Adipocyte (in vitro differentiated cells): ENCODE results near the gene TP73.
"Not testable (repeated sequence)": the region's sequence is repeated elsewhere in the genome, so short reads cannot be mapped to it uniquely, and the experiment has no call there.

Experiments used
- DNase-seq: peaks from one replicate; pipeline ENCODE4 v3.0.0-alpha.2; 2015; ENCODE audit warnings: low read depth
- H3K27me3 ChIP-seq: replicated peaks from 2 replicates; pipeline ENCODE4 v1.7.0; 2013; ENCODE audit warnings: mild to moderate bottlenecking, low read length, moderate library complexity; ENCODE audit not compliant: control insufficient read depth, insufficient read depth
- H3K36me3 ChIP-seq: 2 replicates; pipeline ENCODE4 v1.7.0; 2013; ENCODE audit warnings: low read length, mild to moderate bottlenecking, moderate library complexity; ENCODE audit not compliant: control insufficient read depth, insufficient read depth, severe bottlenecking
- H3K4me1 ChIP-seq: 2 replicates; pipeline ENCODE4 v1.7.0; 2013; ENCODE audit warnings: mild to moderate bottlenecking, low read length, moderate library complexity; ENCODE audit not compliant: control insufficient read depth, insufficient read depth
- H3K4me3 ChIP-seq: 2 replicates; pipeline ENCODE4 v1.7.0; 2013; ENCODE audit warnings: mild to moderate bottlenecking, low read length, moderate library complexity
- H3K9ac ChIP-seq: 2 replicates; pipeline ENCODE4 v1.7.0; 2013; ENCODE audit warnings: mild to moderate bottlenecking, low read length, moderate library complexity
- H3K9me3 ChIP-seq: 2 replicates; pipeline ENCODE4 v1.7.0; 2013; ENCODE audit warnings: mild to moderate bottlenecking, low read length, moderate library complexity; ENCODE audit not compliant: control insufficient read depth

Gene TP73

DNA sequence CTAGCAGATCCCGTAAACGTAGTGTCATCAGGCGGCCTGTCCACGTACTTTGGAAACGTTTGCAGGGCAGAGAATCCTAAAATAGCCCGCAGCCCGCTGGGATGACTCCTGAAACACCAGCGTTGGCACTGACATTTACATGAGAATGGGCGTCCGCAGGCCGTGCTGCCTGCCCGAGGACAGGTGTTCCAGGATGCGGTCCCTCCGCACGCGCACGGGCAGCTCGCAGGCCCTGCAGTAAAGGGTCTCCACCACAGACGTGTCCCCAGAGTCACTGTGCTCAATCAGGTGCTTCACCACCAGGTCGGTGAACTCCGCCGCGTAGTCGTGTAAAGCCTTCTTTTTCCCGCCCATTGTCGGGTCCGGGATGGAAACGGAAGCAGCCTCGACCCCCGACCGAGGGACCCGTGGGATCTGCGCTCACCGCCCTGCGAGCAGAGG is 94.1 kb downstream of the TP73 start:
- no peak for DNase-seq
- H3K27me3 ChIP-seq: peaks cover 16% of the 10 kb centered on the region
- peaks cover 15% of the 10 kb centered on the region for H3K36me3 ChIP-seq
- H3K4me3 ChIP-seq: peak overlapping the region; percentile 86
- H3K4me1 ChIP-seq: peaks cover 16% of the 10 kb centered on the region
- peak overlapping the region; percentile 83 for H3K9ac ChIP-seq
- H3K9me3 ChIP-seq: no peaks in the 10 kb centered on the region

DNA sequence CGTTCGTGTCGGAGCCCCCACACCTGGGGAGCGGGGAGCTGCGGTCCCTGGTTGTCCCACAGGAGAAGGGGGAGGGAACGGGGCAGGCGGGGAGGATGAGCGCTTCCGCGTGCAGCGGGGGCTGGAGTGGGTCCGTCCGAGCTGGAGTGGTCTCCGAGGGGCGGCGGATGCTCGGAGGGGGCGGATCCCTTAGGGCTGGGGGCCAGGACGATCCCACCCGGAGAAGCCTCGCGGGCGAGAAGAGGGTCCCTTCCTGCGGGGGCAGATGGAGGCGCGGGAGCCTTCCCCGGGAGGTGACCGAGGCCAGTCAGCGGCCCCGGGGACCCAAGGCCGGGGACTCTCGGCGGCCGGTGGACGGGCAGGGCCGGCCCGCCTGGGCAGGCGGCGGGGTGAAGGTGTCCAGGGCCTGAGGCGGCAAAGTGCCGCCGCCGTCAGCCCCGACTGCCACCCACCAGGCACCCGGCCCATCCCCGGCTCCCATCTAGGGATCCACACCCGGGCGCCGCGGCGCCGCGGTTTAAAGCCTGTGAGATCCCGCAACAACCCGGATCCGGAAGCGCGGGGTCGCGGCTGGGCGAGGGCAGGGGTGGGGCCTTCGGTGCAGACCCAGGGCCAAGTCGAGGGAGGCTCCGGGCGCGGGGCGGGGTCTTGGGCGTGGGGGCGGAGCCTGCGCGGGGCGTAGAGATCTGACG is 94.7 kb downstream of the TP73 start:
- DNase-seq: peak; percentile 86
- peaks cover 16% of the 10 kb centered on the region for H3K4me1 ChIP-seq
- H3K27me3 ChIP-seq: peaks cover 18% of the 10 kb centered on the region
- no peaks in the 10 kb centered on the region for H3K9me3 ChIP-seq
- peak overlapping the region; percentile 86 for H3K4me3 ChIP-seq
- peaks cover 10% of the 10 kb centered on the region for H3K36me3 ChIP-seq
- H3K9ac ChIP-seq: peak overlapping the region; percentile 83

GRCh38 chr1:3747522-3747848 is 95.2 kb downstream of the TP73 start:
- H3K36me3 ChIP-seq: peaks cover 5% of the 10 kb centered on the region
- H3K9ac ChIP-seq: peak overlapping the region; percentile 83
- H3K4me3 ChIP-seq: peak overlapping the region; percentile 86
- no peaks in the 10 kb centered on the region for H3K9me3 ChIP-seq
- peaks cover 23% of the 10 kb centered on the region for H3K27me3 ChIP-seq
- peaks cover 16% of the 10 kb centered on the region for H3K4me1 ChIP-seq
- no peak for DNase-seq

DNA sequence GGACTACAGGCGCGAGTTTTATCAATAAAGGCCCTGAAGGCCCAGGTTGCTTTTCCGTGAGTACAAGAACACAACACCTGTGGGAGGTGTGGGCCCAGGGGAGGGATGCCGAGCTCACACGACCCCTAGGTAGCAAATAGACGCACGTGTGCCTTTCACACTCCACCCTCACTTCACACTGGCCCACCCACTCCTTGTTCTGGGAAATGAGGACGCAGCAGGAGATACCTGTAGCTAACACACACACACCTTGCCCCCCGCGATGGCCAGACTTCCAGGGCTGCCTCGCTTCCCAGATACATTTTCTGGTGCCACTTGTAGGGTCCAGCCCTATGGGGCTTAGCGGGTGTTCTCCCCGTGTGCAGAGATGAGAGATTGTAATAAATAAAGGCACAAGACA is 95.6 kb downstream of the TP73 start:
- Histone ChIP-seq H3K27me3 (peaks cover 27% of the 10 kb centered on the region), H3K36me3 (peaks cover under 1% of the 10 kb centered on the region), H3K9me3 (no peaks in the 10 kb centered on the region), H3K4me1 (peaks cover 15% of the 10 kb centered on the region), H3K9ac (peak overlapping the region; percentile 83), H3K4me3 (peak overlapping the region; percentile 86)
- DNase-seq: no peak

GRCh38 chr1:3748316-3748900 is 96.1 kb downstream of the TP73 start:
- H3K9me3 ChIP-seq, H3K4me3 ChIP-seq, H3K36me3 ChIP-seq, DNase-seq, H3K9ac ChIP-seq: not testable (repeated sequence)
- H3K4me1 ChIP-seq: peaks cover 13% of the 10 kb centered on the region
- peaks cover 29% of the 10 kb centered on the region for H3K27me3 ChIP-seq

DNA sequence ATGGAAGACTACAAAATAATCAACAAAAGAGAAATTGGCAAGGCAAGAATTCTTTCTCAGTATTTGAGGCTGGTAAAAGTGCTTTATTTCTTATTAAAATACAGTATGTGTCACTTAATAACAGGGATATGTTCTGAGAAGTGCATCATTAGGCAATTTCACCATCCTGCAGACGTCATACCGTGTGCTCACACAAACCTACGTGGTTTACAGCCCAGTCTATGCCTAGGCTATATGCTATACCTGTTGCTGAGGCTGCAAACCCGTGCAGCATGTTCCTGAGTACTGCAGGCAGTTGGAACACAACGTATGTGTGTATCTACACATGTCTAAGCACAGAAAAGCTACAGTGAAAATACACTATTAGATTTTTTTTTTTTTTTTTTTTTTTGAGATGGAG is 97.2 kb downstream of the TP73 start:
- Histone ChIP-seq H3K36me3 (no peaks in the 10 kb centered on the region), H3K4me3 (no peak overlapping the region), H3K4me1 (peaks cover 13% of the 10 kb centered on the region), H3K9me3 (no peaks in the 10 kb centered on the region), H3K9ac (no peak overlapping the region), H3K27me3 (peaks cover 34% of the 10 kb centered on the region)
- no peak for DNase-seq

- Histone ChIP-seq H3K9me3 (no peaks in the 10 kb centered on the region), H3K4me3 (no peak overlapping the region), H3K4me1 (peaks cover 10% of the 10 kb centered on the region), H3K36me3 (no peaks in the 10 kb centered on the region), H3K27me3 (peaks cover 43% of the 10 kb centered on the region), H3K9ac (no peak overlapping the region)
- no peak for DNase-seq
Measured at GRCh38 chr1:3750741-3751140, 98.4 kb downstream of the TP73 start.

- H3K36me3 ChIP-seq: no peaks in the 10 kb centered on the region
- DNase-seq: no peak
- no peak within 1 kb of the TSS for H3K9ac ChIP-seq
- H3K9me3 ChIP-seq: no peaks in the 10 kb centered on the region
- peaks cover 55% of the 10 kb centered on the region for H3K27me3 ChIP-seq
- no peak within 1 kb of the TSS for H3K4me3 ChIP-seq
- peaks cover 3% of the 10 kb centered on the region for H3K4me1 ChIP-seq
Measured at GRCh38 chr1:3752400-3752945, 100.2 kb downstream of the TP73 start, which contains the start of gene CCDC27. Gene CCDC27, plus strand, starts transcription at chr1:3752450. Its CDS starts 32 bp downstream, at chr1:3752482.

- H3K9me3 ChIP-seq: no peaks in the 10 kb centered on the region
- no peaks in the 10 kb centered on the region for H3K36me3 ChIP-seq
- H3K9ac ChIP-seq: no peak overlapping the region
- H3K4me1 ChIP-seq: no peaks in the 10 kb centered on the region
- no peak overlapping the region for H3K4me3 ChIP-seq
- no peak for DNase-seq
- H3K27me3 ChIP-seq: peaks cover 55% of the 10 kb centered on the region
Measured at GRCh38 chr1:3753656-3754454, 101.5 kb downstream of the TP73 start.

DNA sequence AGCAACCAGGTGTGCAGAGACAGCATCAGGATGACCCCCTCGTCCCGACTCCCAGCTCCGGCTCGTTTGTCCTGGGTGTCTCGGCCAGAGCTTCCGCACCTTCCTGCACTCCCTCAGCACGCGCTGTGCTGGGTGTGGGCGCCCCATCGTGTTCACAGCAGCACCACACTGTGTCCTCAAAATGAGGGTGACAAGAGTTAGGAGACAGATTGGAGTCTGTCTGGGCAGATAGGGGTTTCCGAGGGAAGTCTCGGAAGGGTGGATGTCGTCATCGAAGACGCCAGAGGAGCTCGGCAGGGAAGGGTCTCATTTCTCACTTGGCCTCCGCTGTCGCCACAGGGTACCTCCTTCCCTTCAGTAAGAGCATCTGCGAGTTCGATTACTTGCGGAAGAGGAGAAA is 104.1 kb downstream of the TP73 start:
- Histone ChIP-seq H3K9me3 (peaks cover 13% of the 10 kb centered on the region), H3K27me3 (peaks cover 56% of the 10 kb centered on the region), H3K4me3 (no peak overlapping the region), H3K36me3 (no peaks in the 10 kb centered on the region), H3K9ac (no peak overlapping the region), H3K4me1 (no peaks in the 10 kb centered on the region)
- DNase-seq: no peak

- H3K4me1 ChIP-seq: no peaks in the 10 kb centered on the region
- DNase-seq: no peak
- H3K27me3 ChIP-seq: peaks cover 51% of the 10 kb centered on the region
- peaks cover 13% of the 10 kb centered on the region for H3K9me3 ChIP-seq
- H3K4me3 ChIP-seq: no peak overlapping the region
- H3K36me3 ChIP-seq: no peaks in the 10 kb centered on the region
- H3K9ac ChIP-seq: no peak overlapping the region
Measured at GRCh38 chr1:3759164-3759563, 106.8 kb downstream of the TP73 start.
